HG02973 (cell line): ENCODE results near the gene NLRP13.
"Not testable (repeated sequence)": the region's sequence is repeated elsewhere in the genome, so short reads cannot be mapped to it uniquely, and the experiment has no call there.

Experiments
- ATAC-seq: cut with Tn5 transposase; IDR thresholded peaks from one replicate; pipeline ENCODE4 v1.9.1; 2021; ENCODE audit warnings: moderate library complexity; ENCODE audit not compliant: unreplicated experiment

The NLRP13 gene

GRCh38 chr19:55931936-55932386 lies at the start of gene NLRP13:
NLRP13 (minus strand) TSS chr19:55932336; CDS start chr19:55932311, 25 bp downstream.
- no peak for ATAC-seq

DNA sequence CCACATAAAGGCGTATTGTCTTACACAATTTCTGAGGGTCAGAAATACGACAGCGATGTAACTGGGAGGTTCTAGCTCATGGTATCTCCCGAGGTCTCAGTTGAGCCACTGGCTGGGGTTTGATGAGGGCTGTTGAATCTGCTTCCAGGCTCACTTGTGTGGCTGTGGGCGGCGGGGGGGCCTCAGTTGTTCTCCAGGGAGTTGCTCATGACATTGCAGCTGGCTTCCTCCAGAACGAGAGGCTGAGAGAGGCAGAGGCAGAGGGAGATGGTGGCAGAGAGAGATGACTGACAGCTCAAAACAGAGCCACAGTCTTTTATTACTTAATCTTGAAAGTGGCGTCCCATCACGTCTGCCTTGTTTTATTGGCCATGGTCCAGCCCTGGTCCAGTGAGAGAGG lies 48.3 kb upstream of the NLRP13 start:
- no peak for ATAC-seq

DNA sequence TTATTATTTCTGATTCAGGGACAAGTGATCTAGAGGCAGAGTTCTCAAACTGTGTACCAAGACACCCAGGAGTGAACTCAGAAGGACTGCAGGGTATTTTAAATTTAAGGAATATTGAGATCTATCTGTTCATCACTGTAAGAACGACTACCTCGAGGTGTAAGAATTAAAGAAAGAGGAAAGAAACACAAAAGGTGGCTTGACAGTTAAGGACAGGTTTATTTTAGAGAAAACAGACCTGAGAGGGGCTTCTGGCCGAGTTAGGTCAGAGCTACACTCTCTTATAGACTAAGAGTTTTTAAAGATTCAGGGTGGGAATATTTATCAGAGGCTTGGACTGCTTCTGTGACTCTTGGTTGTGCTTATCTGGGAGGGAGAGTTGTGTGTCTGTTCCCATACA lies 41.8 kb upstream of the NLRP13 start:
- ATAC-seq: no peak

DNA sequence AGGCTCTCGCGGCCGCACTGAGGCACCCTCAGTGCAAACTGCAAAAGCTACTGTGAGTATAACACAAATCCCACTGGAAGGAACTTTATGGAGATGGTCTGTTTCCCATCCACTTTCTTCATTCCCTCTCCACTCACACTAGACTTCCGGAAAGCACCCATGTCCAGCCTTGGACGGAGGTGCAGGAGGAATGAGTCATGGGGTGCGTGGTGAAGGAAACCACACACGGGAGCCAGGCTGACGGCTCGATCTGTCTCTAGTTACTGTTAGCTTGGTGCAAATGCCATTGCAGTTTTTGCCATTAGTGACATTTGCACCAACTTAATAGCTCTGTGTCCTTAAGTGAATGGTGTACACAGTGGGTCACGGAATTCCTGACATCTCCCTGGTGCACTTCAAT lies 30.1 kb upstream of the NLRP13 start:
- ATAC-seq: no peak

DNA sequence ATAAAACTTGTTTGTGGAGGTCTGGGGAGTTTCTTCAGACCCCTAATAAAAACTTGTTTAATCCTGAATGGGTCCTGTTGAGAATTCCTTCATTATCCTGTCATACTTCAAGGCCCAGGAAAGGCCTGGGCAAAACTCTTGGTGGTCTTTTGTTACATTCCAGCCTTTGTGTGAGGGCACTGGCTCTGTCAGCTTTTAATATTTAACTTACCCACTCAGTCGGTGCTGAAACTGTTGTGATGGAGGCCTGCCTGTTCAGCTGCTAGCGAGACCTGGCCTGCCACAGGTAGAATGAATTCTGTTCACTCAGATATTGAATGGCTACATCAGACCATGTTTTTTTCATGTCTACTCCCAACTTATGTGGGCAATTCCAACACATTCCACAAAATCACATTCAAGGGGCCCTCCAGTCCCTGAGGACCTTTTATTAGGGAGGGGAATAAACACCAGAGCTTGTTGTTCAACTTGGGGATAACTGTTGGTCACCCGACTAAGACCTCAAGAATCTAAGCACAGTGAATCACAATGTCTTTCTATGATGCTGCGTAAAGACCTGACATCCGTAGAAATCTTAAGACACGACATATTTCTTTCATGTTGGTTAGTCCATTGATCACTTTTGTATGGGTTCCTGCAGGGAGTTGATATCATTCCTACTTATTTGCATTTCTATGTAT lies 28.0 kb upstream of the NLRP13 start:
- no peak for ATAC-seq

GRCh38 chr19:55958356-55958755 lies 26.2 kb upstream of the NLRP13 start:
- no peak for ATAC-seq

DNA sequence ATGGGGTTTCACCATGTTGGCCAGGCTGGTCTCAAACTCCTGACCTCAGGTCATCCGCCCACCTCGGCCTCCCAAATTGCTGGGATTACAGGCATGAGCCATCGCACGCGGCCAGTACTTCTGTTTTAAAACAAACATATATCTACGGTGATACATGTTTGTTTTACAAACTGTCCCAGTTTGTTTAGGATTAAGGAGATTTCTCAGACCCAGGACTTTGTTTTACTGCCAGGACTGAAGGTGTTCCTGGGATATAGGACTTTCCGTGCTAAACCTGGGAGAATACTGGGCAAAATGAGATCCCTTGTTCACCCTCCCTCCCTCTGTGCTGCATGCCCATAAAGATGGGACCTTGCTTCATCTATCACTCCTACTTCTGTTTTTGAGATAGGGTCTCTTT lies 24.3 kb upstream of the NLRP13 start:
- ATAC-seq: no peak

DNA sequence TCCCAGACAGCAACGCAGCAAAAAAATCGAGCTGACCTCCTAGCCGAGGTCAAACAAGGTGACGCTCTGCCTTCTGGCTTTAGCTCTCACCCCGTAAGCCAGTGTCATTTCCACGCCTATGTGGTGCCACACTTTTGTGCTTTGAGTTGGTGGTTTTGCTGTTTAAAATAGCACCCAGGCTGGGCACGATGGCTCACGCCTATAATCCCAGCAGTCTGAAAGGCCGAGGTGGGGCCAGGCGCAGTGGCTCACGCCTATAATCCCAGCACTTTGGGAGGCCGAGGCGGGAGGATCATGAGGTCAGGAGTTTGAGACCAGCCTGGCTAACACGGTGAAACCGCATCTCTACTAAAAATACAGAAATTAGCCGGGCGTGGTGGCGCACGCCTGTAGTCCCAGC lies 18.4 kb upstream of the NLRP13 start:
- ATAC-seq: not testable (repeated sequence)

- ATAC-seq: no peak
These were observed 15.4 kb upstream of the NLRP13 start, which contains the start of gene NLRP8 for GRCh38 chr19:55947532-55947931. NLRP8 (plus strand) TSS chr19:55947832.

DNA sequence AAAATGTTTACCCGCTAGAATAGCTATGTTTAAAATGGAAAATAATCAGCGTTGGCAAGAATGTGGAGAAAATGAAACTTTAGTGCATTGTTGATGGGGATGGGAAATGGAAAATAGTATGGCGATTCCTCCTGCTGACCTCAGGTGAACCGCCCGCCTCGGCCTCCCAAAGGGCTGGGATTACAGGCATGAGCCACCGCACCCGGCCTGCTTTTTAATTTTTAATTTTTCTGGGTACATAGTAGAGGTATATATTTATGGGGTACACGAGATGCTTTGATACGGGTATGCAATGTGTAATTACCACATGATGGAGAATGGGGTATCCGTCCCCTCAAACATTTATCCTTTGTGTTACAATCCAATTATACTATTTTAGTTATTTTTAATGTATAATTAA lies 8.2 kb upstream of the NLRP13 start:
- no peak for ATAC-seq

DNA sequence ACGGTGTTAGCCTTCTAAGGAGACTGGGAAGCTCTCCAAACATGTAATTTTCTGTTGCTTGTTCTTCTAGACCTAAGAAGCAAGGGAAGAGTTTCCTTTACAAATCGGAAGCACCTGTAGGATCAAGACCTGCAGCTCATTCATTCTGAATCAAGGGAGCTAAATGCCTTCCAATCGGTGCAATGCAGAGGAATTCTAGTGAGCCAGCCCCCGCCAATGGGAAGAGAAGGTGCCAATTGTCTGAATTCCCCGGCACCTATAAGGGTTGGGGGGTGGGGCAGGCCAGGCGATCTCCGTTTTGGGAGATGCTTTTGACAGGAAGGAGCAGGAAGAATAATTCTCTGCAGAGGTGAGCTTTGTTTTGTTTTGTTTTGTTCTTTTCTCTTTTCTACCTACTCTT lies 7.1 kb upstream of the NLRP13 start:
- ATAC-seq: no peak

DNA sequence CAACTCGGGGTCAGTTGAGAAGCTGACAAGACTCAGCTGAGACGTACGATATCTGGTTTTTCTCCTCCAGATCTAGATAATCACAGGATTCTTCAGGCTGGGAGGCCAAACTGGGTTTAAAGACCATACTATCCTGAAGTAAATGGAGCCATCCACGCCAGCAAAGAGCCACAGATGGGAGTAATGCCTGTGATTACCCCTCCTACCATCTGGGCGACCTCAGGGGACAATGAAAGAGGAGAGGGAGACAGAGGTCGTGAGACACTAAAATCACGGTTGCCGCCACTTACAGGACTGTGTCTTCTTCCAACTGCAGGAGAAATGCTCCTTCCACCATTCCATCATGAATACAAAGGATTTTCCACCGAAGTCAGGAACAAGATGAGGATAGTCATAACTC lies 3.1 kb upstream of the NLRP13 start:
- no peak for ATAC-seq

- ATAC-seq: no peak
These were observed 1.1 kb downstream of the NLRP13 start for GRCh38 chr19:55930996-55931515.

- ATAC-seq: not testable (repeated sequence)
These were observed 2.9 kb downstream of the NLRP13 start for GRCh38 chr19:55929258-55929657.

DNA sequence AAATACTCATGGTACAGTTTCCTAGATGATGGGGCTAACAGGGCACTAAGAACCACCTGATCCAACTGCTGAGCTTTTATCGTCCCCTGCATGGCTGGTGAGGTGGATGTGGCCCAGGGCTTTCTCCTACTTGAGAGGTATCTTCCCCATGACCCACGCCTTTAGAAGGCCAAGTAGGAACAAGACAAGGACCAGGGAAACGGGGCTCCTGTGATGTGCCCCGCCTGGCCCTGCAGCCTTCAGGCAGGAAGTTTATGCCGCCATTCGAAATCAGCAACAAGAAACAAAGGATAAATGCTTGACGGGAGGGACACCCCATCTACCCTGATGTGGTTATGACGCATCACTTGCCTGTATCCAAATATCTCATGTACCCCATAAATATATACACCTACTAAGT lies 4.1 kb downstream of the NLRP13 start:
- no peak for ATAC-seq

DNA sequence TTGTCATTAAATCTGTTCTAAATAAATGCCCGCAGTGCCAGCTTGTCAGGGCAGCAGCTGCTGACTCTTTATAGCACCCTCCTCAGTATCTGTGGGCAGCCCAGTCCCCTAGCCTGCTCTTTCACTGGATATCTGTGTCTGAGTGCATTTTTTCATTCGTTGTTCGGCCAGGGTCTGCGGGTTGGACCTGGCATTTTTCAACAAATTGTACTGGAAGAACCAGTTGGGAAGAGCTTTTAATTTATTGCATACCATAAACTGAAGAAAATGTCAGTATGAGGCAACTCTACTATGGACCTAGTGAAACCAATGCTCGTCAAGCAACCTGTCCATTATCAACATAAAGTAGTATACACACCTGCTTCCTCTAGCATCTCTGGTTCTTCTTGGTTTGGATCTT lies 8.6 kb downstream of the NLRP13 start:
- no peak for ATAC-seq

DNA sequence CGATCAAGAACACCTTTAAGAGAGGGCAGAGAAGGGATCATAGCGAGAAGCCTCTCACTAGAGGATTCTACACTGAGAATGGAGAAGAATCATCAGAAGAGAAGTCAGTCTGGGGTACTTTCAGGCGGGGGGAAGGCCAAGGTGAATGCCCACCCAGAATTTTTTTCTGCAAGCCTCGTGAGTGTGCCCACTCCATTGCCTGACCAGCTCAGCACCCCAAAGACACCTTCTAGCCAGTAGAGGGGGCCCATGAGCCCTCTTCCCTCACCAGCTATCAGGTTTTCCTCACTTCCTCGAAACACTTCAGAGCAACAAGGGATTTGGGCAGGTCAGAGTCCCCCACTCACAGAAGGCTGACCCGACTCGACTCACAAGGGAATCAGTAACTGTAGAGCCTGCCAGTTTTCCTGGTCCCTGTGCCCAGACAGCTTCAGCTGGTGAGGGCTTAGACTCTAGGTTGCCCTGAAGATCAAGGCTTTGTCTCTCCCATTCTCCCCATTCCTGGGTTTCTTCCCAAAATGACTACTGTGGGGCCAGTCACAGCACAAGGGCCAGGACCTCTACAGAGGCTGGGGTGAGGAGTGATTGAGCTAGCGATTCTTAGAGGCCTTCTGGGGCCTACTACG lies 18.4 kb downstream of the NLRP13 start:
- ATAC-seq: no peak

GRCh38 chr19:55912916-55913315 lies 19.2 kb downstream of the NLRP13 start:
- no peak for ATAC-seq

- ATAC-seq: no peak
These were observed 22.3 kb downstream of the NLRP13 start for GRCh38 chr19:55909801-55910200.

- no peak for ATAC-seq
These were observed 24.4 kb downstream of the NLRP13 start for GRCh38 chr19:55907746-55908145.

GRCh38 chr19:55907286-55907685 lies 24.9 kb downstream of the NLRP13 start:
- ATAC-seq: no peak

- no peak for ATAC-seq
These were observed 29.9 kb downstream of the NLRP13 start for GRCh38 chr19:55902080-55902751.
